A204.1 (cell line): ENCODE data around the gene KRTAP16-1.
"Not testable (repeated sequence)": the region's sequence is repeated elsewhere in the genome, so short reads cannot be mapped to it uniquely, and the experiment has no call there.

Experiments
- FAIRE-seq: peaks from 2 replicates; lab custom pipeline; 2012; peaks lifted over from hg19 to GRCh38; lab: Jason Lieb, UNC

KRTAP16-1 gene

GRCh38 chr17:41308918-41309359, at the start of gene KRTAP16-1:
KRTAP16-1 (minus strand) TSS chr17:41309309; CDS start chr17:41309253, 56 bp downstream.
- no peak for FAIRE-seq

- FAIRE-seq = no peak
These were observed 45.4 kb upstream of the KRTAP16-1 start for GRCh38 chr17:41354536-41354935.

GRCh38 chr17:41352597-41353366, 43.7 kb upstream of the KRTAP16-1 start:
- FAIRE-seq = no peak

GRCh38 chr17:41351177-41351576, 42.1 kb upstream of the KRTAP16-1 start:
- no peak for FAIRE-seq

- not testable (repeated sequence) for FAIRE-seq
These were observed 41.3 kb upstream of the KRTAP16-1 start, which contains the start of gene KRT33A for GRCh38 chr17:41350381-41350878. KRT33A (minus strand) TSS chr17:41350828; CDS start chr17:41350767, 61 bp downstream.

- FAIRE-seq = no peak
These were observed 39.0 kb upstream of the KRTAP16-1 start for GRCh38 chr17:41347869-41348760.

GRCh38 chr17:41346421-41346820, 37.3 kb upstream of the KRTAP16-1 start:
- FAIRE-seq = not testable (repeated sequence)

GRCh38 chr17:41345992-41346391, 36.9 kb upstream of the KRTAP16-1 start:
- FAIRE-seq = no peak

GRCh38 chr17:41343029-41343428, 33.9 kb upstream of the KRTAP16-1 start:
- no peak for FAIRE-seq

GRCh38 chr17:41340934-41341861, 32.1 kb upstream of the KRTAP16-1 start:
- no peak for FAIRE-seq

GRCh38 chr17:41340494-41340893, 31.4 kb upstream of the KRTAP16-1 start:
- FAIRE-seq = no peak

- FAIRE-seq = no peak
These were observed 30.6 kb upstream of the KRTAP16-1 start for GRCh38 chr17:41339571-41340172.

GRCh38 chr17:41338961-41339485, 29.9 kb upstream of the KRTAP16-1 start:
- no peak for FAIRE-seq

- no peak for FAIRE-seq
These were observed 26.6 kb upstream of the KRTAP16-1 start for GRCh38 chr17:41335747-41336146.

GRCh38 chr17:41334385-41335305, 25.5 kb upstream of the KRTAP16-1 start:
- no peak for FAIRE-seq

GRCh38 chr17:41333836-41334235, 24.7 kb upstream of the KRTAP16-1 start:
- FAIRE-seq = no peak

GRCh38 chr17:41333098-41333497, 24.0 kb upstream of the KRTAP16-1 start:
- no peak for FAIRE-seq

GRCh38 chr17:41332239-41332638, 23.1 kb upstream of the KRTAP16-1 start:
- no peak for FAIRE-seq

- no peak for FAIRE-seq
These were observed 22.5 kb upstream of the KRTAP16-1 start for GRCh38 chr17:41331606-41332005.
